Loucy (cell line): ENCODE results near the gene NSUN2.

Source experiments
- CTCF ChIP-seq: fragments of 200-600 bp; sonication (generic); conservative IDR thresholded peaks from 2 replicates; pipeline ENCODE4 v1.5.1; 2014; ENCODE audit warnings: mild to moderate bottlenecking, antibody characterized with exemption, low read length
- EZH2phosphoT487 ChIP-seq: fragments of 200-600 bp; IDR thresholded peaks from 2 replicates; pipeline ENCODE4 v1.6.1; 2018; ENCODE audit warnings: antibody characterized with exemption, mild to moderate bottlenecking, moderate library complexity, borderline replicate concordance

GRCh38 chr5:6608016-6608415, 24.8 kb downstream of the NSUN2 start:
- TF ChIP-seq CTCF (no peak), EZH2phosphoT487 (no peak)
